HEK293T (cell line): ENCODE measurements around the gene NEGR1.

ENCODE experiments used
- CTCF ChIA-PET: fragments of 350-600 bp; formaldehyde crosslinking; extraction: SDS; loops from one replicate; lab custom pipeline; 2021; ENCODE audit warnings: antibody characterized with exemption, inconsistent platforms; lab: Yijun Ruan, JAX
- POLR2A ChIA-PET: fragments of 350-600 bp; formaldehyde crosslinking; extraction: SDS; loops from one replicate; lab custom pipeline; 2020; ENCODE audit warnings: antibody characterized with exemption, inconsistent platforms; lab: Yijun Ruan, JAX
- DNase-seq: peaks from one replicate; pipeline ENCODE4 v3.0.0; 2012; ENCODE audit warnings: mixed read lengths; ENCODE audit errors: extremely low spot score
- ARNT ChIP-seq: fragments of 450-650 bp; IDR thresholded peaks from 2 replicates; pipeline ENCODE4 v1.6.1; 2017; ENCODE audit warnings: mild to moderate bottlenecking
- BHLHE40 ChIP-seq: fragments of 450-650 bp; IDR thresholded peaks from 2 replicates; pipeline ENCODE4 v1.6.1; 2016; ENCODE audit warnings: mild to moderate bottlenecking, moderate library complexity, borderline replicate concordance
- CTBP1 ChIP-seq: fragments of 450-650 bp; IDR thresholded peaks from 2 replicates; pipeline ENCODE4 v1.6.1; 2016; ENCODE audit warnings: borderline replicate concordance
- ELF4 ChIP-seq: fragments of 450-650 bp; IDR thresholded peaks from 2 replicates; pipeline ENCODE4 v1.6.1; 2017; ENCODE audit warnings: antibody characterized with exemption
- FOXA1 ChIP-seq: fragments of 450-650 bp; IDR thresholded peaks from 2 replicates; pipeline ENCODE4 v1.6.1; 2016; ENCODE audit warnings: mild to moderate bottlenecking
- FOXK2 ChIP-seq: fragments of 450-650 bp; IDR thresholded peaks from 2 replicates; pipeline ENCODE4 v1.6.1; 2016; ENCODE audit warnings: mild to moderate bottlenecking
- FOXM1 ChIP-seq: fragments of 450-650 bp; IDR thresholded peaks from 2 replicates; pipeline ENCODE4 v1.6.1; 2017; ENCODE audit warnings: mild to moderate bottlenecking, borderline replicate concordance
- HDGF ChIP-seq: fragments of 450-650 bp; IDR thresholded peaks from 2 replicates; pipeline ENCODE4 v1.6.1; 2017; ENCODE audit warnings: antibody characterized with exemption, borderline replicate concordance
- L3MBTL2 ChIP-seq: fragments of 450-650 bp; conservative IDR thresholded peaks from 2 replicates; pipeline ENCODE4 v1.6.1; 2016; ENCODE audit warnings: mild to moderate bottlenecking
- LEF1 ChIP-seq: fragments of 450-650 bp; IDR thresholded peaks from 2 replicates; pipeline ENCODE4 v1.6.1; 2017; ENCODE audit warnings: mild to moderate bottlenecking, borderline replicate concordance
- NFRKB ChIP-seq: fragments of 450-650 bp; IDR thresholded peaks from 2 replicates; pipeline ENCODE4 v1.6.1; 2016; ENCODE audit warnings: mild to moderate bottlenecking, moderate library complexity
- PKNOX1 ChIP-seq: fragments of 450-650 bp; IDR thresholded peaks from 2 replicates; pipeline ENCODE4 v1.6.1; 2016
- SP1 ChIP-seq: fragments of 450-650 bp; IDR thresholded peaks from 2 replicates; pipeline ENCODE4 v1.6.1; 2017
- SUZ12 ChIP-seq: fragments of 450-650 bp; IDR thresholded peaks from 2 replicates; pipeline ENCODE4 v1.6.1; 2016; ENCODE audit warnings: mild to moderate bottlenecking
- TARDBP ChIP-seq: fragments of 450-650 bp; IDR thresholded peaks from 2 replicates; pipeline ENCODE4 v1.6.1; 2016
- ZNF384 ChIP-seq: fragments of 450-650 bp; IDR thresholded peaks from 2 replicates; pipeline ENCODE4 v1.6.1; 2016

Gene NEGR1

GRCh38 chr1:71623888-71624287 is 658.5 kb downstream of the NEGR1 start:
- DNase-seq, result no peak
- POLR2A ChIA-PET, result no interaction called here
- CTCF ChIA-PET, result no interaction called here
- TF ChIP-seq L3MBTL2 (no peak), SUZ12 (no peak), SP1 (no peak), CTBP1 (no peak), TARDBP (no peak), LEF1 (no peak), ZNF384 (no peak), FOXM1 (no peak), NFRKB (no peak), BHLHE40 (no peak), FOXA1 (no peak), FOXK2 (no peak), PKNOX1 (no peak), HDGF (no peak), ELF4 (no peak), ARNT (no peak)

GRCh38 chr1:71621785-71622184 is 660.6 kb downstream of the NEGR1 start:
- CTCF ChIA-PET, result no interaction called here
- DNase-seq, result no peak
- POLR2A ChIA-PET, result no interaction called here
- TF ChIP-seq NFRKB (no peak), TARDBP (no peak), FOXA1 (no peak), PKNOX1 (no peak), ZNF384 (no peak), HDGF (no peak), LEF1 (no peak), FOXM1 (no peak), L3MBTL2 (no peak)

GRCh38 chr1:71618766-71619530 is 663.4 kb downstream of the NEGR1 start:
- no peak for DNase-seq
- POLR2A ChIA-PET, result no interaction called here
- TF ChIP-seq CTBP1, result no peak
- CTCF ChIA-PET, result no interaction called here

- ChIA-PET POLR2A (no interaction called here), CTCF (no interaction called here)
- no peak for TF ChIP-seq BHLHE40
- TF ChIP-seq SP1, result no peak
- no peak for TF ChIP-seq SUZ12
- TF ChIP-seq CTBP1, result no peak
- no peak for TF ChIP-seq FOXM1
- no peak for TF ChIP-seq FOXK2
- TF ChIP-seq HDGF, result no peak
- TF ChIP-seq L3MBTL2, result no peak
- TF ChIP-seq NFRKB, result no peak
- no peak for TF ChIP-seq PKNOX1
- TF ChIP-seq LEF1, result no peak
- TF ChIP-seq ELF4, result no peak
- no peak for TF ChIP-seq TARDBP
- no peak for TF ChIP-seq ZNF384
- no peak for TF ChIP-seq FOXA1
- TF ChIP-seq ARNT, result no peak
- DNase-seq, result no peak
Observed at GRCh38 chr1:71618191-71618590, 664.1 kb downstream of the NEGR1 start.

- TF ChIP-seq BHLHE40 (no peak), ARNT (no peak), SUZ12 (no peak), SP1 (no peak), ZNF384 (no peak), PKNOX1 (no peak), FOXA1 (no peak), FOXK2 (no peak), FOXM1 (no peak), ELF4 (no peak), HDGF (no peak), NFRKB (no peak), LEF1 (no peak), TARDBP (no peak), L3MBTL2 (no peak), CTBP1 (no peak)
- DNase-seq, result no peak
- POLR2A ChIA-PET, result no interaction called here
- CTCF ChIA-PET, result no interaction called here
Observed at GRCh38 chr1:71610476-71610875, 671.9 kb downstream of the NEGR1 start.
